BLaER1 (cell line): ENCODE measurements around the gene NDE1.
A peak's percentile ranks its signal among the peaks of the same experiment; 100 is the strongest.
"Not testable (repeated sequence)": the region's sequence is repeated elsewhere in the genome, so short reads cannot be mapped to it uniquely, and the experiment has no call there.

Source experiments
- H3K27ac ChIP-seq: shearing (Covaris generic); formaldehyde crosslinking; 2 replicates; pipeline ENCODE4 v1.8.1; 2022
- H3K27me3 ChIP-seq: shearing (Covaris generic); formaldehyde crosslinking; 2 replicates; pipeline ENCODE4 v1.8.1; 2022
- H3K36me3 ChIP-seq: shearing (Covaris generic); formaldehyde crosslinking; 2 replicates; pipeline ENCODE4 v1.8.1; 2022
- H3K4me1 ChIP-seq: shearing (Covaris generic); formaldehyde crosslinking; 2 replicates; pipeline ENCODE4 v1.8.1; 2022
- H3K4me2 ChIP-seq: shearing (Covaris generic); formaldehyde crosslinking; 2 replicates; pipeline ENCODE4 v1.8.1; 2022
- H3K4me3 ChIP-seq: shearing (Covaris generic); formaldehyde crosslinking; 2 replicates; pipeline ENCODE4 v1.8.1; 2022
- H3K9ac ChIP-seq: shearing (Covaris generic); formaldehyde crosslinking; 2 replicates; pipeline ENCODE4 v1.8.1; 2022
- H3K9me3 ChIP-seq: shearing (Covaris generic); formaldehyde crosslinking; 2 replicates; pipeline ENCODE4 v1.8.1; 2022
- H4K20me1 ChIP-seq: shearing (Covaris generic); formaldehyde crosslinking; 2 replicates; pipeline ENCODE4 v1.8.1; 2022
- Cebpa-rat ChIP-seq: shearing (Covaris generic); IDR thresholded peaks from 2 replicates; pipeline ENCODE4 v1.8.1; 2022

The NDE1 gene

DNA sequence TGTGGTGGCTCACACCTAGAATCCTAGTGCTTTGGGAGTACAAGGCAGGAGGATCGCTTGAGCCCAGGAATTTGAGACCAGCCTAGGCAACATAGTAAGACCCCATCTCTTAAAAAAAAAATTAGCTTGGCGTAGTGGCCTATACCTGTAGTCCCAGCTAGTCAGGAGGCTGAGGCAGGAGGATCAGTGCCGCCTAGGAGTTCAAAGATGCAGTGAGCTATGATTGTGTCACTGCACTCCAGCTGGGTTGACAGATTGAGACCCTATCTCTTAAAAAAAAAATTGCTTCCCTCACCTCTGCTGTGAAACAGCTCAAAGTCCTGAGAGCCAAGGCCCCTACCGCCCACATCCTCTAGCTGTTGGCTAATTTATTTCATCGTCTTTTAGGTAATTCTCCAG is 10.2 kb downstream of the NDE1 start:
- Histone ChIP-seq H3K4me3 (no peak overlapping the region), H4K20me1 (peaks cover 92% of the 10 kb centered on the region), H3K27me3 (no peaks in the 10 kb centered on the region), H3K9me3 (no peaks in the 10 kb centered on the region), H3K4me2 (0 out of 2 replicates have a peak overlapping the region, but pooled peaks have one; percentile 40), H3K27ac (no peak overlapping the region), H3K4me1 (peaks cover 23% of the 10 kb centered on the region), H3K9ac (no peak overlapping the region), H3K36me3 (peaks cover 69% of the 10 kb centered on the region)
- no peak for TF ChIP-seq Cebpa-rat

DNA sequence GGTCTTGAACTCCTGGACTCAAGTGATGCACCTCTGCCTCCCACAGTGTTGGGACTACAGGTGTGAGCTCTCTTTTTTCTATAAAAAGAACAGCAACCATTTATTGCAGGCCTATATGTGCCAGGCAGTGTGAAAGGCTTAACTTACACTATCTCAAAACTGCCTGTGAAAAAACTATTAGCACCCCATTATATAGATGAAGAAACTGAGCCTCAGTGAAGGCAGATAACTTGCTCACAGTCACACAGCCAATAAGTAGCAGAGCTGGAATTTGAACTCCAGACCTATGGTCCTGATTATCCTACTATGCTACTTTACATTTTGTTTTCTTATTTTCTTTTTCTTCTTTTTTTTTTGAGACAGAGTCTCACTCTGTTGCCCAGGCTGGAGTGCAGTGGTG is 15.1 kb downstream of the NDE1 start:
- Histone ChIP-seq H3K36me3 (peaks cover 100% of the 10 kb centered on the region), H3K4me3 (no peak overlapping the region), H3K4me2 (no peak overlapping the region), H3K9me3 (no peaks in the 10 kb centered on the region), H3K27ac (no peak overlapping the region), H3K9ac (no peak overlapping the region), H3K4me1 (peaks cover 2% of the 10 kb centered on the region; the same call in 1 of the 2 replicates), H4K20me1 (peaks cover 53% of the 10 kb centered on the region), H3K27me3 (no peaks in the 10 kb centered on the region)
- TF ChIP-seq Cebpa-rat: no peak

DNA sequence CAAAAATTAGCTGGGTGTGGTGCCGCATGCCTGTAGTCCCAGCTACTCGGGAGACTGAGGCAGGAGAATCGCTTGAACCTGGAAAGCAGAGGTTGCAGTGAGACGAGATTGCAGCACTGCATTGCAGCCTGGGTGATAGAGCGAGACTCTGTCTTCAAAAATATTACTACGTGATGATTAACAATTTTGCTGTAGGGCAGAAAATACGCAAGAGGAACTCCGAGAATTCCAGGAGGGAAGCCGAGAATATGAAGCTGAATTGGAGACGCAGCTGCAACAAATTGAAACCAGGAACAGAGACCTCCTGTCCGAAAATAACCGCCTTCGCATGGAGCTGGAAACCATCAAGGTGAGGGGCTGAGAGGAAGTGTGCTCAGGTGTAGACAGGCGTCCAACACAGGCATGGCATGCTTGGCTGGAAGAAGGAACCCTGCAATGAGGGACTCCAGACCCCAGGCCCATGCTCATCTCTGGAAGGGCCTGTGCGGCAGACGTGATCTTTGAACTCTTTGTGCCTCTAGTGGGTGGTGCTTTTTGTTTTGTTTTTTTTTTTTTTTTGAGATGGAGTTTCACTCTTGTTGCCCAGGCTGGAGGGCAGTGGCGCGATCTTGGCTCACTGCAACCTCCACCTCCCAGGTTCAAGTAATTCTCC is 17.2 kb downstream of the NDE1 start:
- no peaks in the 10 kb centered on the region for H3K9me3 ChIP-seq
- peaks cover 32% of the 10 kb centered on the region for H4K20me1 ChIP-seq
- H3K9ac ChIP-seq: no peak overlapping the region
- no peaks in the 10 kb centered on the region for H3K27me3 ChIP-seq
- peaks cover 98% of the 10 kb centered on the region for H3K36me3 ChIP-seq
- H3K4me3 ChIP-seq: no peak overlapping the region
- TF ChIP-seq Cebpa-rat: no peak
- peaks cover 15% of the 10 kb centered on the region for H3K4me1 ChIP-seq
- H3K4me2 ChIP-seq: no peak overlapping the region
- H3K27ac ChIP-seq: no peak overlapping the region

DNA sequence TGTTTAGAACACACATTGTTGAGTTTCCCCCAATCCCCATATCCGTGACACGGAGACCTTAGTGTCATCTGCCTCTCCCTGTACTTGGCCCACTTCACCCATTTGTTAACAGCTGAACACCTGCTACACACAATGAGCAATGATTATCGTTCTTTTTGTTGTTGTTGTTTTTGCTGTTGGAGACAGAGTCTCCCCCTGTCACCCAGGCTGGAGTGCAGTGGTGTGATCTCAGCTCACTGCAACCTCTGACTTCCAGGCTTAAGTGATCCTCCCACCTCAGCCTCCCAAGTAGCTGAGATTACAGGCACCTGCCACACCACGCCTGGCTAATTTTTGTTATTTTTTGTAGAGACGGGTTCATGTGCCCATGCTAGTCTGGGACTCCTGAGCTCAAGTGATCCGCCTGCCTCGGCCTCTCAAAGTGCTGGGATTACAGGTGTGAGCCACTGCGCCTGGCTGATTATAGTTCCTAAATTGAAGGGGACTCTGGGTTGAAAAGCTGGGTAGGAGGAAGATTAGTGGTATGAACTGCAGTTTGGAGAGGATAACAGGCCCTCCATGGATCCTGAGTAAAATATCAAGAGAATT is 21.6 kb downstream of the NDE1 start:
- Histone ChIP-seq H3K27ac (peak overlapping the region; percentile 92), H3K27me3 (no peaks in the 10 kb centered on the region), H3K4me2 (peak overlapping the region; percentile 78), H4K20me1 (no peaks in the 10 kb centered on the region), H3K4me3 (no peak overlapping the region), H3K9ac (peak overlapping the region; percentile 78), H3K9me3 (no peaks in the 10 kb centered on the region), H3K4me1 (peaks cover 46% of the 10 kb centered on the region), H3K36me3 (peaks cover 84% of the 10 kb centered on the region)
- no peak for TF ChIP-seq Cebpa-rat

DNA sequence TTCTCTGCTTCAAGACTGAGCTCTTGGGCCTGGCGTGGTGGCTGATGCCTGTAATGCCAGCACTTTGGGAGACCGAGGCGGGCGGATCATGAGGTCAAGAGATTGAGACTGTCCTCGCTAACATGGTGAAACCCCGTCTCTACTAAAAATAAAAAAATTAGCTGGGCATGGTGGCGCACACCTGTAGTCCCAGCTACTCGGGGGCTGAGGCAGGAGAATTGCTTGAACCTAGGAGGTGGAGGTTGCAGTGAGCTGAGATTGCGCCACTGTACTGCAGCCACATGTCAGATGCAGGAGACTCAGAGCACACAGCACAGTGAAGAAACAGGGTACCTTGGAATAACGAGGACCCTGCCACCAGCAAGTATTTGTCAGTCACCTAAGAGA is 22.1 kb downstream of the NDE1 start:
- Histone ChIP-seq H3K4me2 (peak overlapping the region; percentile 78), H3K4me1 (peaks cover 46% of the 10 kb centered on the region)

DNA sequence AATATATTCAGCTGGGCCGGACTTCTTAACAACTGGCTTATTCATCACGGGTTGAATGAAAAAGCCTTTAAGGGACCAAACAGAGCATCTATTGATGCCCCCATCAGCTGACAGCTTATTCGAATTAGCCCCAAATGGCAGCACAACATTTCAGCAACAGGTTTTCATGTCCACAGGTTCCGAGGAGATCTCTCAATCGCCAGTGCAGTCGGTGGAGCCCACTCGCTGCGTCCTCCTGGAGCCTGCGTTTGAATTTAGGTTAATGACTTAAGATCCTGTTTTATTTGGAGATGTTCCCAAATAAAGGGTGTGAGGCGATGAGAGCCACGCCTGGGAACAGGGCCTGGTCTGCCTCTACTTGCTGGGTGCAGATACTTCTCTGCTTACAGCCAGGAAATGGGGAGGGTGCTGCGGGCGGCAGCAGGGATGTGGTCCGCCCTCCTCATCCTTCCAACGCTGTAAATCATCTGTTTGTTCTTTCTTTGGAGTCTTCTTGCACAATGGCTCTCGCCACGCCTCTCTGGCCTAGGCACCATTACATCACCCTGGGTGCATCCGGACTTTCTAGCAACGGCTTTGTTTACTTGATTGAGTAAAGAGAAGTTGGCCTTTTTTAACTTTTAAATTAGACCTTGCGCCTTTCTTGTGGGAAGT is 22.6 kb downstream of the NDE1 start:
- H3K4me1 ChIP-seq: peaks cover 46% of the 10 kb centered on the region
- peak overlapping the region; percentile 35; the same call in 1 of the 2 replicates for H3K4me3 ChIP-seq
- H3K9me3 ChIP-seq: no peaks in the 10 kb centered on the region
- no peaks in the 10 kb centered on the region for H3K27me3 ChIP-seq
- H3K9ac ChIP-seq: peak overlapping the region; percentile 78
- H3K27ac ChIP-seq: peak overlapping the region; percentile 92
- peaks cover 84% of the 10 kb centered on the region for H3K36me3 ChIP-seq
- H4K20me1 ChIP-seq: no peaks in the 10 kb centered on the region
- peak; percentile 100 for TF ChIP-seq Cebpa-rat
- peak overlapping the region; percentile 78 for H3K4me2 ChIP-seq

More for the DNA sequence above, 22.1 kb downstream of the NDE1 start:
- H4K20me1 ChIP-seq, H3K4me3 ChIP-seq, H3K27me3 ChIP-seq, H3K9me3 ChIP-seq: not testable (repeated sequence)
- Histone ChIP-seq H3K36me3 (peaks cover 84% of the 10 kb centered on the region), H3K9ac (peak overlapping the region; percentile 78), H3K27ac (peak overlapping the region; percentile 92)

DNA sequence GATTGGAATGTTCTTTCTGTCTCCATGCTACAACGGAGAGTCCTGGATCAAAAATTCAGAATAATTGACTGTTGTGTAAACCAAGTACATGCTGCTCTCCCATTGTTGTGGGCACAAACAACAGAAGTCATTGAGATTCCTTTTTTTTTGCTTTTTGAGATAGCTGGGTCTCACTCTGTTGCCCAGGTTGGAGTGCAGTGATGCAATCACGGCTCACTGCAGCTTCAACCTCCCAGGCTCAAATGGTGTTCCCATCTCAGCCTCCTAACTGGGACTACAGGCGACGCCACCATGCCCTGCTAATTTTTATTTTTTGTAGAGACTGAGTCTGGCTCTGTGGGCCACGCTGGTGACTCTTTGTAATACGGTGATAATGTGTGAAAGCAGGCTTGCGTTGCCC is 24.5 kb downstream of the NDE1 start:
- no peaks in the 10 kb centered on the region for H3K9me3 ChIP-seq
- H3K9ac ChIP-seq: no peak overlapping the region
- H3K36me3 ChIP-seq: peaks cover 84% of the 10 kb centered on the region
- no peaks in the 10 kb centered on the region for H4K20me1 ChIP-seq
- peak; percentile 62; the same call in 1 of the 2 replicates for TF ChIP-seq Cebpa-rat
- no peak overlapping the region for H3K4me2 ChIP-seq
- H3K4me1 ChIP-seq: peaks cover 47% of the 10 kb centered on the region
- H3K27ac ChIP-seq: no peak overlapping the region
- no peaks in the 10 kb centered on the region for H3K27me3 ChIP-seq
- no peak overlapping the region for H3K4me3 ChIP-seq

DNA sequence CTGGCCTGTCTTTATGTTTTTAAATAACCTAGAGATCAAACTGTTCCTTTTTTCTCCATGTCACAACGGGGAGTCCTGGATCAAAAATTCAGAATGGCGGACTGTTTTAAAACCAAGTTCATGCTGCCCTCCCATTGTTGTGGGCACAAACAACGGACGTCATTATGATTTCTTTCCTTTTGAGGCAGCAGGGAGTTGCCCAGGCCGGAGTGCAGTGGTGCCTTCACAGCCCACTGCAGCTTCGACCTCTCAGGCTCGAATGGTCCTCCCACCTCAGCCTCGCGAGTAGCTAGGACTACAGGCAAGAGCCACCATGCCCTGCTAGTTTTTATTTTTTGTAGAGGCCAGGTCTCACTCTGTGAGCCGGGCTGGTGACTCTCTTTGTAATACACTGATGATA is 26.5 kb downstream of the NDE1 start:
- Histone ChIP-seq H3K9ac (no peak overlapping the region), H3K36me3 (peaks cover 82% of the 10 kb centered on the region), H3K4me3 (no peak overlapping the region), H3K9me3 (no peaks in the 10 kb centered on the region), H3K4me2 (no peak overlapping the region), H3K27ac (no peak overlapping the region), H4K20me1 (no peaks in the 10 kb centered on the region), H3K4me1 (peaks cover 52% of the 10 kb centered on the region), H3K27me3 (no peaks in the 10 kb centered on the region)
- TF ChIP-seq Cebpa-rat: no peak

DNA sequence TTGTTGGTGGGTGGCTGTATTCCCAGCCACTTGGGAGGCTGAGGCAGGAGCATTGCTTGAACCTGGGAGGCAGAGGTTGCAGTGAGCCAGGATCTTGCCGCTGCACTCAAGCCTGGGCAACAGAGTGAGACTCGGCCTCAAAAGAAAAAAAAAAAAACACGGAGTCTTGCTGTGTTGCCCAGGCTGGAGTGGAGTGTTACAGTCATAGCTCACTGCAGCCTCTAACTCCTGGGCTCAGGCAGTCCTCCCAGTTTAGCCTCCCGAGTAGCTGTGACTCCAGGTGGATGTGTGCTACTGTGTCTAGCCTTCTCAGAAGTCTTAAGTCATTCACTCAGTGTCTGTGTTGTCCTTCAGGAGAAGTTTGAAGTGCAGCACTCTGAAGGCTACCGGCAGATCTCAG is 27.4 kb downstream of the NDE1 start:
- Histone ChIP-seq H3K27ac (no peak overlapping the region), H4K20me1 (no peaks in the 10 kb centered on the region), H3K4me3 (no peak overlapping the region), H3K9me3 (no peaks in the 10 kb centered on the region), H3K36me3 (peaks cover 86% of the 10 kb centered on the region), H3K9ac (no peak overlapping the region), H3K4me1 (peaks cover 46% of the 10 kb centered on the region), H3K4me2 (no peak overlapping the region), H3K27me3 (no peaks in the 10 kb centered on the region)
- TF ChIP-seq Cebpa-rat: no peak

DNA sequence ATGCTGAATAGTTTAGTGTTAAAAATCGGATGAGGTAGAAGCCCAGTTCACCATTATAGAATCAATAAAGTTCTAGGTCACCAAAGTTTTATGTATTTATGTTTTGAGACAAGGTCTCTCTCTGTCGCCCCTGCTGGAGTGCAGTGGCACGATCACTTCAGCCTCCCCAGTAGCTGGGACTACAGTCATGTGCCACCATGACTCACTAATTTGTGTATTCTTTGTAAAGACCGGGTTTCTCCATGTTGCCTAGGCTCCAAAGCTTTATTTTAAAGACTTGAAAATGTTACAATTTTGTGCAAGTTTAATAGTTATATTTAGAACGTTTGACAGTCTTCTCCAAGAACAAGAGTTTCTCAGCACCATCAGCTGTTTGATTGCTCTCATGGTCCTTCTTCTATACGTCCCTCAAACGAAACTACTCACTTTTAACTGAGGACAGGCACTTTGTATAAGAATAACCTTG is 32.1 kb downstream of the NDE1 start:
- Histone ChIP-seq H3K27me3 (no peaks in the 10 kb centered on the region), H3K9ac (no peak overlapping the region), H3K27ac (no peak overlapping the region), H4K20me1 (0 out of 2 replicates have a peak, but pooled peaks cover 6% of the 10 kb centered on the region), H3K9me3 (no peaks in the 10 kb centered on the region), H3K4me2 (no peak overlapping the region), H3K36me3 (peaks cover 98% of the 10 kb centered on the region), H3K4me1 (peaks cover 17% of the 10 kb centered on the region), H3K4me3 (no peak overlapping the region)
- TF ChIP-seq Cebpa-rat: no peak
